HCT116 (cell line): Measurements from ENCODE around the gene MEGF8. TPM values are rescaled to one million over a fixed set of nuclear protein-coding genes. Genes with fewer than 3 reads are reported as not detected.
A peak's percentile ranks its signal among the peaks of the same experiment; 100 is the strongest.

Source experiments
- ATAC-seq: fragments of 200-7000 bp; cut with Tn5 transposase; 2 replicates; pipeline ENCODE4 v1.9.1; 2020; ENCODE audit warnings: mild to moderate bottlenecking, moderate library complexity
- BruUV-seq: library from RNA; stranded (reverse); fragments of 400-500 nt; replicated peaks from 2 replicates; lab custom pipeline; 2021; lab: Mats Ljungman, UMichigan
- CTCF ChIA-PET: fragments of 300-600 bp; sonication (Branson Sonifier 250); formaldehyde crosslinking; loops from one replicate; lab custom pipeline; 2021; ENCODE audit warnings: antibody characterized with exemption; lab: Charles Lee
- POLR2A ChIA-PET: fragments of 300-600, 350-600 bp; sonication (Branson Sonifier 250); formaldehyde crosslinking; loops from one replicate; lab custom pipeline; 2021; ENCODE audit warnings: antibody characterized with exemption; lab: Charles Lee
- RAD21 ChIA-PET, 2 experiments: fragments of 300-600 bp; sonication (Branson Sonifier 250); formaldehyde crosslinking; loops; one replicate each; lab custom pipeline; 2023; ENCODE audit warnings: low total read pairs in 2 of 2; ENCODE audit not compliant: uncharacterized antibody in 2 of 2, unreplicated experiment in 2 of 2, low non-redundant PET in 1 of 2; lab: Charles Lee
- DNase-seq: peaks from one replicate; pipeline ENCODE4 v3.0.0-alpha.2; 2010; ENCODE audit warnings: low read depth, low spot score
- H2AFZ ChIP-seq: fragments of 200-600 bp; shearing (Covaris generic), sonication (generic); 2 replicates; pipeline ENCODE4 v1.6.1; 2017; ENCODE audit warnings: low read depth, mixed run types, mixed read lengths, antibody characterized with exemption, low read length; ENCODE audit not compliant: poor library complexity, severe bottlenecking
- H3K27ac ChIP-seq: 2 replicates; pipeline ENCODE4 v1.5.1; 2012; ENCODE audit warnings: low read depth, low read length
- H3K27me3 ChIP-seq: fragments of 200-600 bp; sonication (generic); 2 replicates; pipeline ENCODE4 v1.6.1; 2016; ENCODE audit warnings: mixed run types, low read length, mixed read lengths; ENCODE audit not compliant: insufficient read depth
- H3K36me3 ChIP-seq, 2 experiments: fragments of 200-500 bp in 1 of 2; fragments of 200-600 bp in 1 of 2; sonication (Bioruptor generic) in 1 of 2; sonication (generic) in 1 of 2; 2 replicates each; pipeline versions ENCODE4 v1.5.1 to v1.6.1; 2014 to 2016; ENCODE audit warnings: low read length in 2 of 2, inconsistent platforms in 1 of 2, mixed read lengths in 1 of 2, mixed run types in 1 of 2; ENCODE audit not compliant: insufficient read depth in 2 of 2, control insufficient read depth in 1 of 2
- H3K4me1 ChIP-seq, 2 experiments: fragments of 200-600 bp in 1 of 2; sonication (generic) in 1 of 2; 2 replicates each; pipeline versions ENCODE4 v1.5.1 to v1.6.1; 2012 to 2017; ENCODE audit warnings: low read length in 2 of 2, inconsistent platforms in 1 of 2, mild to moderate bottlenecking in 1 of 2, mixed read lengths in 1 of 2, mixed run types in 1 of 2, moderate library complexity in 1 of 2; ENCODE audit not compliant: insufficient read depth in 2 of 2, control insufficient read depth in 1 of 2
- H3K4me2 ChIP-seq: fragments of 200-600 bp; sonication (generic); 2 replicates; pipeline ENCODE4 v1.6.1; 2017; ENCODE audit warnings: mixed run types, low read length, mixed read lengths
- H3K4me3 ChIP-seq, 2 experiments: fragments of 200-600 bp in 1 of 2; sonication (generic) in 1 of 2; replicated peaks in 1 of 2; 2 replicates each; pipeline ENCODE4 v1.5.1; 2011 to 2016; ENCODE audit warnings: low read length in 2 of 2, control low read depth in 1 of 2, low read depth in 1 of 2, mild to moderate bottlenecking in 1 of 2, mixed read lengths in 1 of 2, mixed run types in 1 of 2
- H3K79me2 ChIP-seq: fragments of 200-600 bp; sonication (generic); 2 replicates; pipeline ENCODE4 v1.6.1; 2017; ENCODE audit warnings: mild to moderate bottlenecking, mixed run types, low read length, moderate library complexity, mixed read lengths; ENCODE audit not compliant: insufficient read depth
- H3K9ac ChIP-seq: fragments of 200-600 bp; sonication (generic); 2 replicates; pipeline ENCODE4 v1.6.1; 2016; ENCODE audit warnings: low read length, mixed read lengths
- H3K9me2 ChIP-seq: fragments of 200-600 bp; sonication (generic), shearing (Covaris generic); 2 replicates; pipeline ENCODE4 v1.6.1; 2017; ENCODE audit warnings: mixed run types, mild to moderate bottlenecking, moderate library complexity; ENCODE audit not compliant: insufficient read depth
- H3K9me3 ChIP-seq, 2 experiments: fragments of 200-500 bp in 1 of 2; fragments of 200-600 bp in 1 of 2; sonication (Bioruptor generic) in 1 of 2; sonication (generic) in 1 of 2; 2 replicates each; pipeline ENCODE4 v1.6.1; 2014 to 2017; ENCODE audit warnings: low read length in 2 of 2, mixed read lengths in 2 of 2, inconsistent platforms in 1 of 2, low read depth in 1 of 2, mild to moderate bottlenecking in 1 of 2, mixed run types in 1 of 2, moderate library complexity in 1 of 2; ENCODE audit not compliant: control insufficient read depth in 1 of 2, insufficient read depth in 1 of 2
- H4K20me1 ChIP-seq: fragments of 200-600 bp; sonication (generic), shearing (Covaris generic); 2 replicates; pipeline ENCODE4 v1.6.1; 2017; ENCODE audit warnings: mixed run types, mild to moderate bottlenecking, moderate library complexity; ENCODE audit not compliant: insufficient read depth
- CBX3 ChIP-seq: IDR thresholded peaks from 2 replicates; pipeline ENCODE4 v1.6.1; 2012; ENCODE audit warnings: low read depth
- CEBPB ChIP-seq: IDR thresholded peaks from 2 replicates; pipeline ENCODE4 v1.6.1; 2012; ENCODE audit warnings: low read depth
- EGR1 ChIP-seq: IDR thresholded peaks from 2 replicates; pipeline ENCODE4 v1.6.1; 2012; ENCODE audit warnings: low read depth
- EZH2 ChIP-seq: fragments of 200-600 bp; sonication (generic); IDR thresholded peaks from 2 replicates; pipeline ENCODE4 v1.6.1; 2017; ENCODE audit warnings: antibody characterized with exemption, mixed run types
- FOSL1 ChIP-seq: IDR thresholded peaks from 2 replicates; pipeline ENCODE4 v1.6.1; 2012; ENCODE audit warnings: low read depth
- JUND ChIP-seq: IDR thresholded peaks from 2 replicates; pipeline ENCODE4 v1.6.1; 2012
- RAD21 ChIP-seq: IDR thresholded peaks from 2 replicates; pipeline ENCODE4 v1.6.1; 2012; ENCODE audit warnings: low read depth, mild to moderate bottlenecking
- SP1 ChIP-seq: IDR thresholded peaks from 2 replicates; pipeline ENCODE4 v1.6.1; 2012; ENCODE audit warnings: low read depth
- SRF ChIP-seq: IDR thresholded peaks from 2 replicates; pipeline ENCODE4 v1.6.1; 2012; ENCODE audit warnings: low read depth
- ZFX ChIP-seq: fragments of 450-650 bp; IDR thresholded peaks from 2 replicates; pipeline ENCODE4 v1.6.1; 2017
- ZNF274 ChIP-seq: fragments of 200-500 bp; sonication (Bioruptor generic); IDR thresholded peaks from 2 replicates; pipeline ENCODE4 v1.6.1; 2014; ENCODE audit warnings: mild to moderate bottlenecking, low read depth, low read length, inconsistent platforms
- intact Hi-C: fragments of 100-400 bp; cut with micrococcal nuclease; formaldehyde crosslinking; loops from 2 replicates; pipeline ENCODE4 v1.10.0; 2022
- total RNA-seq: library from RNA; stranded (reverse); gene quantifications from one replicate; pipeline ENCODE4 v1.2.1, GENCODE V29; 2021; ENCODE audit not compliant: unreplicated experiment
- TF ChIP-seq, protein P1 (sequence below), 3 experiments: fragments of 200-600 bp in 1 of 3; sonication (generic) in 1 of 3; IDR thresholded peaks in 2 of 3; conservative IDR thresholded peaks in 1 of 3; 2 replicates each; pipeline ENCODE4 v1.5.1; 2012 to 2017; ENCODE audit warnings: low read depth in 2 of 3, low read length in 2 of 3, antibody characterized with exemption in 1 of 3, borderline replicate concordance in 1 of 3, control low read depth in 1 of 3, mild to moderate bottlenecking in 1 of 3, mixed read lengths in 1 of 3, mixed run types in 1 of 3, moderate library complexity in 1 of 3; ENCODE audit not compliant: insufficient read depth in 1 of 3
- TF ChIP-seq, protein P2 (sequence below): IDR thresholded peaks from 2 replicates; pipeline ENCODE4 v1.6.1; 2012

Gene MEGF8
- total RNA-seq, 1 experiment from 2014 or later, result 24.0 TPM

DNA sequence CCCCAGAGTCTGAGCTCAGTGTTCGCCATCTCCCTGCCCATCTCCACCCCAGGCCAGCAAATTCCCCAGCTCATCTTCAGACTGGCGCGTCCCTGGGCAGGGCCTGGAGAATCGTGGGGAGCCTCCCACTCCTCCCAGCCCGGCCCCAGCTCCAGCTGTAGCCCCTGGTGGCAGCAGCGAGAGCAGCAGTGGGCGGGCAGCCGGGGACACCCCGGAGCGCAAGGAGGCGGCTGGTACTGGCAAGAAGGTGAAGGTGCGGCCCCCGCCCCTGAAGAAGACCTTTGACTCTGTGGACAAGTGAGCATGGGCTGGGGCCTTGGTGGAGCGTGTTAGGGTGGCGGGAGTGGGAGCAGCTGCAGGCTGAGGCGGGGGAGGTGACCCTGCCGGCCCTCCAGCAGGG, 31.9 kb upstream of the MEGF8 start:
- peaks cover 11 to 16% of the 10 kb centered on the region in 2 experiments; a peak in 3 of 4 replicates for H3K36me3 ChIP-seq
- ATAC-seq, result no peak
- H3K4me2 ChIP-seq, result no peak overlapping the region
- H3K9me3 ChIP-seq, result no peaks in the 10 kb centered on the region
- H3K79me2 ChIP-seq, result no peaks in the 10 kb centered on the region
- intact Hi-C loops, result no loop called here
- H3K27me3 ChIP-seq, result no peaks in the 10 kb centered on the region
- H2AFZ ChIP-seq, result no peak overlapping the region
- ChIA-PET RAD21 (no interaction called here), POLR2A (no interaction called here), CTCF (interaction anchor here (1.0 to 1.3 kb wide), 2 partner anchors 9 kb away, joined by 3 read pairs; partner anchors contain the start of gene PAFAH1B3)
- H3K4me1 ChIP-seq, result peaks cover 12 to 26% of the 10 kb centered on the region in 2 experiments; a peak in 3 of 4 replicates
- TF ChIP-seq JUND, result no peak
- TF ChIP-seq, protein P1, sequence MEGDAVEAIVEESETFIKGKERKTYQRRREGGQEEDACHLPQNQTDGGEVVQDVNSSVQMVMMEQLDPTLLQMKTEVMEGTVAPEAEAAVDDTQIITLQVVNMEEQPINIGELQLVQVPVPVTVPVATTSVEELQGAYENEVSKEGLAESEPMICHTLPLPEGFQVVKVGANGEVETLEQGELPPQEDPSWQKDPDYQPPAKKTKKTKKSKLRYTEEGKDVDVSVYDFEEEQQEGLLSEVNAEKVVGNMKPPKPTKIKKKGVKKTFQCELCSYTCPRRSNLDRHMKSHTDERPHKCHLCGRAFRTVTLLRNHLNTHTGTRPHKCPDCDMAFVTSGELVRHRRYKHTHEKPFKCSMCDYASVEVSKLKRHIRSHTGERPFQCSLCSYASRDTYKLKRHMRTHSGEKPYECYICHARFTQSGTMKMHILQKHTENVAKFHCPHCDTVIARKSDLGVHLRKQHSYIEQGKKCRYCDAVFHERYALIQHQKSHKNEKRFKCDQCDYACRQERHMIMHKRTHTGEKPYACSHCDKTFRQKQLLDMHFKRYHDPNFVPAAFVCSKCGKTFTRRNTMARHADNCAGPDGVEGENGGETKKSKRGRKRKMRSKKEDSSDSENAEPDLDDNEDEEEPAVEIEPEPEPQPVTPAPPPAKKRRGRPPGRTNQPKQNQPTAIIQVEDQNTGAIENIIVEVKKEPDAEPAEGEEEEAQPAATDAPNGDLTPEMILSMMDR (IDR thresholded peaks at IDR 0.05 in 2 of 3, conservative IDR thresholded peaks at IDR 0.05 in 1 of 3; ENCODE audit: borderline replicate concordance in 1 of 3, insufficient read depth in 1 of 3, low read depth in 2 of 3, low read length in 2 of 3), result peak in 2 of 3 experiments; percentile 22 to 34; a peak in 2 of 6 replicates
- H3K4me3 ChIP-seq, result no peak overlapping the region
- no TSS peak for BruUV-seq
- H3K9me2 ChIP-seq, result no peaks in the 10 kb centered on the region
- H3K9ac ChIP-seq, result no peak overlapping the region
- H4K20me1 ChIP-seq, result no peaks in the 10 kb centered on the region
- DNase-seq, result no peak
- no peak overlapping the region for H3K27ac ChIP-seq

- no peak overlapping the region for H2AFZ ChIP-seq
- no peaks in the 10 kb centered on the region for H3K79me2 ChIP-seq
- H3K9me2 ChIP-seq, result no peaks in the 10 kb centered on the region
- intact Hi-C loops, result no loop called here
- H4K20me1 ChIP-seq, result no peaks in the 10 kb centered on the region
- ChIA-PET CTCF (interaction anchor here (1.0 to 3.0 kb wide), 3 partner anchors 8 to 47 kb away, joined by 3 to 26 read pairs (median 3); partner anchors contain the start of gene PAFAH1B3), POLR2A (no interaction called here), RAD21 (no interaction called here)
- H3K4me3 ChIP-seq, result no peak overlapping the region
- H3K27me3 ChIP-seq, result no peaks in the 10 kb centered on the region
- peaks cover 11 to 16% of the 10 kb centered on the region in 2 experiments; a peak in 3 of 4 replicates for H3K36me3 ChIP-seq
- no peak for DNase-seq
- no peak overlapping the region for H3K9ac ChIP-seq
- H3K4me1 ChIP-seq, result peaks cover 14 to 26% of the 10 kb centered on the region in 2 experiments
- ATAC-seq, result no peak
- H3K27ac ChIP-seq, result no peak overlapping the region
- TSS peak; percentile 9 for BruUV-seq
- H3K9me3 ChIP-seq, result no peaks in the 10 kb centered on the region
- no peak overlapping the region for H3K4me2 ChIP-seq
- TF ChIP-seq ZFX, result no peak
- no peak for TF ChIP-seq ZNF274
- no peak for TF ChIP-seq EGR1
- TF ChIP-seq SP1, result no peak
- no peak for TF ChIP-seq RAD21
- TF ChIP-seq FOSL1, result no peak
- no peak for TF ChIP-seq JUND
- TF ChIP-seq CBX3, result no peak
- TF ChIP-seq, protein P2, sequence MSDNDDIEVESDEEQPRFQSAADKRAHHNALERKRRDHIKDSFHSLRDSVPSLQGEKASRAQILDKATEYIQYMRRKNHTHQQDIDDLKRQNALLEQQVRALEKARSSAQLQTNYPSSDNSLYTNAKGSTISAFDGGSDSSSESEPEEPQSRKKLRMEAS, result no peak
- no peak for TF ChIP-seq EZH2
- TF ChIP-seq SRF, result no peak
- TF ChIP-seq, protein P1 (IDR thresholded peaks at IDR 0.05 in 2 of 3, conservative IDR thresholded peaks at IDR 0.05 in 1 of 3; ENCODE audit: borderline replicate concordance in 1 of 3, insufficient read depth in 1 of 3, low read depth in 2 of 3, low read length in 2 of 3), result no peak
- no peak for TF ChIP-seq CEBPB
These were observed 31.5 kb upstream of the MEGF8 start for GRCh38 chr19:42293948-42294347.
